ENCODE data around the gene NR2F1.

GRCh38 chr5:93599001-93599379, 16.0 kb downstream of the NR2F1 start:
- TF ChIP-seq EZH2 (IDR thresholded peaks at IDR 0.05; ENCODE audit: borderline replicate concordance) (no peak), CTCF (IDR thresholded peaks at IDR 0.05; ENCODE audit: poor library complexity) (no peak)
